GM21717 (cell line): ENCODE data around the gene KIRREL3.

Experiments
- ATAC-seq: cut with Tn5 transposase; IDR thresholded peaks from one replicate; pipeline ENCODE4 v1.9.1; 2021; ENCODE audit warnings: mild to moderate bottlenecking, moderate library complexity; ENCODE audit not compliant: unreplicated experiment

The KIRREL3 gene

DNA sequence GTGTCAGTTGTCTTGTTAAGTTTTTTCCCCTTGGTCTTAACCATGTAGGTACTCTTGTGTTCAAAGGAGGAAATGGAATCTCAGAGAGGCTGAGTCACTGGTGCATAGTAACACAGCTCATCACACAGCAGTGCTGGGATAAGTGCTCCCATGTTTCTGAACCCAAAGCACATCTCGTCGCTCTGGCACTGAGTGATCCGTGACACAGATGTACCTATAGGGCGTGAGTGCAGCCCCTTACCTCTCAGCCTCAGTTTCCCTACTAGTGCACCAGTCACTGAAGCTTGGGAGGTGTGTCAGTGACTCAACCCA is 411.1 kb downstream of the KIRREL3 start:
- ATAC-seq = no peak

DNA sequence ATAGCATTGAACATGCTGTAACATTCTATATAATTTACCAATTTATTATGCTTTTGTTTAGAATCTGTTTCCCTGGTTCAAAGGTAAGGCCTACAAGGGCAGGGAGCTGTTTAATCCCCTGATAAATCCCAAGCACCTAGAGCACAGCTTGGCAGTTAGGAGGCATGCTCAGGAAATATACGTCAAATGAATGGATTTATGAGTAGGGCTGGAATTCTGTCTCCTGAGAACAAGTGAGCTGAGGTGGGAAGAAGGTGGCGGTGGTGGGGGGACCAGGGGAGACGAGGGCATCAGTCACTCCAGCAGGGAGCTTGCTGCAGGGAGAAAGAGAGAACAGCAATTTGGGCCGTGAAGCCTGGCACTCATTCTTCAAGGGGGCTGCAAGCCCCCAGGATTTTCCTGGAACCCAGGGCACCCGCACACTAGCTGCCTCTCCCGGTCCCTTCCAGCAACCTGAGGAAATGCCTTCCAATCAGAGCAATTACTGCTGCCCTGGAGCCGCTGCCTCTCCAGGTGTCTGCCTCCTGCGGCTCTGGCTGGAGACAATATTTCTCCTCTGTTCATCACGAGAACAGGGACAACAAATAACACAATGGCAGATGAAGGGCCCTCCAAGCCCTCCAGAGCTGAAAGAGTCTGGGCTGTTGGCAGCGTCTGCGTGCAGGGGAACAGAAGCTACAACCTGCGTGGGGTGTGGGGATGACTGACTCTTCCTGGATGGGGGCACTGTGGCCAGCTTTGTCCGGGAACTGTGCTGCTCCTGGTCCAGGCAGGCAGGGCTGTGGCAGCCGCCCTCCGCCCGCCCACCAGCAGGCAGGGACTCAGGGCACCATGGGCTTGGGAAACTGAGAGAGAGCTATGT is 411.7 kb downstream of the KIRREL3 start:
- no peak for ATAC-seq

DNA sequence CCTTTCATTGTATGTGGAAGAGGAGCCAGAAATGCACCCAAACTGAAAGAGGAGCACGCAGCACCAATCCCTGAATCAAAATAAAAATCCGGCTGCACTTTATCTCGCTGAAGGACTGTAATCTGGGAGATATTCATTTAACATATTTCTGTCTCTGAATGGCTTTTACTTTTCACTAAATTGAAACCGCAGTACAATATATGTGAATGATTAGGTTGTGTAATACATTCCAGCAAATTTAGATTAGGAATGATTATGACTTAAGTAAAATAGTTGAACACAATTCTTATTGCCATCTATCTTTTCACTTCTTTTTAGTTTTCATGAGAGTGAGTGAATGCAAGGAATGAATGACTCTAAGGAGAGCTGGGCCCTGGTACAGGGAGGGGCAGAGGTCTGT is 413.0 kb downstream of the KIRREL3 start:
- ATAC-seq = no peak

DNA sequence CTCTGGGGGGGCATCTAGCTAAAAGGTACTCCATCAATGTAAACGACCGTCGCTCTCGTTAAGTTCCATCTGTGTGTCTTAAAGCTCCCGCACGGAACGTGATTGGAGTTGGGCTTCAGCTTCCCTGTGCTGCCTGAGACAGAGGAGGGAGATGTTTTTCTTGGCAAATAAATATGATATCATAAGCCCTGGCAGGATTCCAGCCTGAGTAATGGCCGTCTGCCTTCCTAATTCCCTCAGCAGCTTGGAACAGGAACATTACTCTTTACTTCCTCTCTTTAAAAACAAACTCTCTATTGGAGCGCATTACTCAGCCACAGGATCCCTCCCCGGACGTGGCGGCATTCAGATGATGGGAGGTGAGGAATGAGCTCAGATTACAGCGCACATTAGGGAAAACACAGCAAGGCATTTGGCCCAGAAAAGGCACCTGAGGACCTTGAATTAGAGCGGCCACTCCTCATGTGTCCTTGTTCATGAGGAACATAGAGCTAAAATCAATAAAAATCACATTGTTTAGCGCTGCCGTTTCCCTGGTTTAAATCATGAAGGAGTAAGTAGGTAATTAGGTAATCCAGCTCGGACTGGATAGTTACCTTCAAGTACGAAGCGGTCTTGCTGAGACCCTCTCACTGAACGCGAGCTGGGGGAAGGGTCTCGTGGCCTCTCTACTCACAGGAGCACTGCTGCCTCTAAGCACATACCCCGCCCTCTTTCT is 414.6 kb downstream of the KIRREL3 start:
- no peak for ATAC-seq

DNA sequence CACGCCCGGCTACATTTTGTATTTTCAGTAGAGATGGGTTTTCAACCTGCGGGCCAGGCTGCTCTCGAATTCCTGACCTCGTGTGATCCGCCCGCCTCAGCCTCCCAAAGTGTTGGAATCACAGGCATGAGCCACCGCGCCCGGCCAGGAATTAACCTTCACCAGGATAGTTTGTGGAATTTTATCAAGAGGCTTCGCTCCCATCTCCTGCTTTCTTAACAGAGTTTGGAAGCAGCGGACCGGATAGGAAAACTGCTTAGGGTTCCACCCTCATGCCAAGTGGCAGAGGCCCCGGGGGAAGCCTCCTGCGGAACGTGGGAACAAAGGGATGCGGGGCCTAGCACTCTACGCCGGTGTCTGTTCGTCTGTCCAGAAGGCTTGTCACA is 415.2 kb downstream of the KIRREL3 start:
- ATAC-seq = no peak

DNA sequence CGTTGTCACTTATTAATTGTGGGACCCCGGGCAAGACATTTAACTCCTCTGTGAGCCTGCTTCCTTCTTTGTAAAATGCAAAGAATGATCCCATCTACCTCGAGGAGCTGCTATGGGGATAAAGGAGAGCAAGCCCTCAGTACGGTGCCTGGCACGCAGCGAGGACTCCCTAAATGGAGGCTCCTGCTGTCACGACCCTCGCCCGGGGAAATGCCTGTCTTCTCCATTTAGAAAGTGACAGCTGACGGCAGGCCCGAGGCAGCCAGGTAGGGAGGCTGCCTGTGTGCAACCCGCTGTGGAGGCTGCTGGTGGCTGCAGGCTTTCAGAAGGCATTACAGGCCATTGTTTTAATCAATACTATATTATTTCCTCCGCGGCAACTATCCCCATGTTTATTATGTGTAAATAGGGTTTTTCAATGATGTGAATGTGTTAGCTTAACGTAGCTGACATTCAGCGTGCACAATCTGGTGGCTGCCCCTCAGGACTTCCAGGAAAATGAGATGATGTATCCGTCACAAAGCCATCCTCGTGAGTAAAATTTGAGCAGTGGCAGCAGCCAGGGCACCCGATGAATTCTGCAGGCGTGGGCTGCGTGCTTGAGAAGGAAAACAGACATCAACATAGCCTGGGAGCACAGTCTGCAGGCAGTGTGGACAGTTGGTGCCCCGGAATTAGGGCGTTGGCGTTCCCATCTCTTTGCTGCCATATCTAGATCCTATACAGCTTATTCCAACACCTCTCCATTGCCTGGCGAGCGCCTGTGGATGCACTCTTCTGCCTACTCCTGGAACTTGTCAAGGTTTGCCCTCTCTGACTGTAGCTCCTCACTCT is 416.8 kb downstream of the KIRREL3 start:
- ATAC-seq = no peak

DNA sequence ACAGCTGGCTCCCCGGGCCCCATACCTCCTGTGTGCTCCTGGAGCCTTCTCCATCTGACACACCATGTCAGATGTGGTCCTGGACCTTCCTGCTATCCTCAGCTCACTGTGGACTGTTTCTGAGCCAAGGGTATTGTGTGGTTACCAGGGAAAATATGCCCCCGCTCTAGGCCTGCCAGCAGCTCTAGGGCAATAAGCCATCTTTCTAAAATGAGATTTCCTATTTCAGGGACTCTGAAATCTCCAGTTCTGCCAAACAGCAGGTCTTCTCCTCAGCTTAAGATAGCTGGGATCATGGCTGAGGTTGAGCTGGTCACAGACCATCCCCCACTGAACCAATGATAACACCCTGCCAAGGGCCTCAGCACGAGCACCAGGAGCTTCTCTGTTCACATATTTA is 417.5 kb downstream of the KIRREL3 start:
- ATAC-seq = no peak

DNA sequence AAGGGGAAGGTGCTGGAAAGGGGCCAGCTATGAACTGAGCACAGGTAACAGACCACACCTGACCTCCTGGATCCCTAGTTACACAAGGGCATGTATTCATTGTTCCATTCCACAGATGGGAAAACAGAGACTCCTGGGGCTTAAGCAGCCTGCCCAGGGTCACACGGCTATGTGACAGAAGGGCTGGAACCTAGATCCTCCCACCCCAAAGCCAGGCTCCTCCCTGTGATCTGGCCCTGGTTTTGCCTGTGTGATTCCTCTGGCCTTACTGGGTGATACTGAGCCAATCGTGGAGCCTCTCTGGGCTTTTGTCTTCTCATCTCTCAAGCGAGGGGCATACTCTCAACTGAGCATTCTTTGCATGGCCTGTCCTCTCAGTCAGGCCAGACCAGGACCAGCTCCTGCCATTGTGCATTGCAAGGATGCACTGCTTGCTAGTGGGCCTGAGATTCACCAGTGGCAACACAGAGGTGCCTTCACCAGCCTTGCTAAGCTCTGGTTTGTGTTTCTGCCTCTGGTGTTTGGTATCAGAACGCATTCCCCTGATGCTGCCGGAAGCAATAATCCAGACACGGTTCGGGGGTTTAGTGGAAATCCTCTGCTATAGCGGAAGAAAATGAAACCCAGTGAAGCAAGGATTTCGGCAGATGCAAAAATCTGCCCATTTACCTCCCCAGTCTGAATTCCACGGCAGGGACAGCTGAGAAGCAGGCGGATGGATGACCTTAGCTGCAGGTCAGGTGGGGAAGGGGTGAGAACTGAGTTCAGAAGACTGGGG is 418.5 kb downstream of the KIRREL3 start:
- ATAC-seq = no peak

DNA sequence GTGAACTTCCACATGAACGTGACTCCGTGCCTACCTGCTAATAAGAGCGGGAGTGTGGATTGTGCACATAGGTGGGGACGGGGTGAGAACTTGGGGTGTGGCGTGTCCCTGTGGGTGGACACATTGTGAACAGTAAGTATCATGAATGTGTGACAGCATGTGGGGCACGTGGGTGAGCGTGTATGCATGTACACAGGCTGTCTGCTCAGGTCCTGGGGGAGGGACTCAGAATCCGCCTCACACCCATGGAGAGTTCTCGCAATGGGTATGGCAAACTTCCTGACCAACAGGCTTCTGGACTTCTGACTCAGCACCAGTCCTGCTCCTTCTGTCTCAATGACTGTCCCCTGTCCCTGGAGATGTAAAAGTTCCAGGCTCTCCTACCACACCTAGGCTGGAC is 422.1 kb downstream of the KIRREL3 start:
- ATAC-seq = no peak

DNA sequence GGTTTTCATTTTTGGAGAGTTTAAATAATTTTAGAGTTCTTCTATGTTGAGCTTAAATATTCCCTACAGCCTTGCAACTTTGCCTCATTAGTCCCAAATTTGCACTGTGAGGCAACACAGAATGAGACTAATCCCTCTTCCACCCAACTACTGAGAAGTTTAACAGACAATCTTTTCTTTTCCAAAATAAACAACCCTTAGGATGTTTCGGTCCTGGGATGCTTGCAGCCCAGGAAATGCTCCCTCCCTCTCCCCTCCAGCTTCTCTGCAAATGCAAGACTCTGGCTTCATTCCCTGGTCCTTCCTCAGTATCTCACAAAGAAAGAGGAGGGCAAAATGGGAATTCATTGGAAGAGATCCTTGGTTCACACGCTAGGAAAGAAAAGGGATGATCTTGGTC is 422.5 kb downstream of the KIRREL3 start:
- ATAC-seq = no peak

DNA sequence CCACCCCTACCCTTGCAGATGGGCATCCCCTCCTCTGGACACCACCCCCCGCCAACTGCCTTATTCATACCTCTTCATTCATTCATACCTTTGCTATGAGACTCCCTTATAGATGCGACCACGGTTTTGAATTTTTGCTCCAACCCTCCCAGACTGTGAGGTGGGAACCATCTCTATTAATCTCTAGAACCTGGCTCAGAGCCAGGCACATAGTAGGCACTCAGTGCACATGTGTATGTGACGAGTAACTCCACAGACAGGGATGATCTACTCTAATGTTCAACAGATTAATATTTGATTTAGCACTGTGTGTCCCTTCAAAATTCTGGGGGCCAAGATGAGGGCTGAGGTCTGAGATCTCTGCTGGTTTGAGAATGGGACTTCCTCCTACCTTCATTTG is 424.7 kb downstream of the KIRREL3 start:
- ATAC-seq = no peak

DNA sequence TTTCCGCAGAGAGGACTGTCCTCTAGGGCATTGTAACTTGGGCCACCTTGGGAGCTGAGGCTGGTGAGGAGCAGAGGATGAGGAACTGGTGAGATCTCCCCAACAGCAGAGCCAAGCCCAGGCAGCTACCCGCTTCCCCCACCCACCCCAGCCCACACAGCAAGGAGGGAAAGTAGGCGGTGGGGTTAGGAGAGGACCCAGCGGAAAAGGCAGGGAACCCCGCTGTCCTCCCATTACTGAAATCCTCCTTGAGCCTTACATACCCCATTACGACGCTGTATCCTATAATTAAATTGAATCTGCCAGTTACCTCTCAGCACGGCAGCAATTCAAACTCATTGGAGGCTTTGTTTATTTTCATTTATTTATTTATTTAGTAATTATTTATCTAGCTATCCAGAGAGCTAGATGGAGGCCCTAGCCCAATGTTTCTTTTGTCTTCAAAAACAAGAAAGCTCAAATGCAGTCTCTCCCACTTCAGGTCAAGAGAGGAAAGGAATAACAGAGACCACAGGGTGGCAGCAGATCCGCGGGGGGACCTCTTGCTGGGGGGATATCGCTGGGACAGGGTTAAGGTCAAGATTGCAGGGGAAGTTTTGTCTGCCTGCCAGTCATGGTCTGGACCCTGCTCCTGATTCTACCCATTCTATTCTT is 427.1 kb downstream of the KIRREL3 start:
- ATAC-seq = no peak

DNA sequence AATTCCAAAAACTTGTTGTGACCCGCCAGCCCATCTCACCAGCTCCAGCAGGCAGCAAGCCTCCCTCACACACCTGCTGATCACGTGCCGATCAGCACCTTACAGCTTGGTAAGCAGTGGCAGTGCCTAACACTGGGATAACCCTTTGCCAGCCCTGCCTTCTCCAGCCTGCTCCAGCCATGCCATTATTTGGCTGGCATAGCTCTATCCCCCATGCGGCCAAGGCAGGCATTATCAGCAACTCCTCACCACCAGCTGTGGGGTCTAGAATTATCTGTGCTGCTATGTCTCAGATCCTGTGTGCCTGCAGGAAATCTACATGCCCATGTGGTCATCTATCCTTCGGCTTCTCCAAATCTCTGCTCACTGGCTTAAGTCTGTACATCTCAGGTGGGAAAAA is 430.1 kb downstream of the KIRREL3 start:
- no peak for ATAC-seq

DNA sequence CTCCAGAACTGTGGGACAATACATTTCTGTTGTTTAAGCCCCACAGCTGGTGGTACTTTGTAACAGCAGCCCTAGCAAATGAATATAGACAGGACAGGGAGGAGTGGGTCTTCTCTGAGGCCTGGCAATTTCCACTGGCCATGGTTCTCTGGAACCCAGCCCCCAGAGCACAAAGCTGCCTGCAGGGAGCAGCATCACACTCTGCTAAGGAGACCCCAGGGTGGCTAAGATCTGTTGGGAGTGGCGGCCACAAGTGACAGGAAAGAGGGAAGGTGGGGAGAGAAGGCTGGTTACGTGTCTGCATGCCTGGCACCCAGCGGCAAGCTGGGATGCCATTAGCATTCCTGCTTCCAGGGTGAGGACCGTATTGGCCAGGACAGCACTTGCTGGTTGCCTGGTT is 433.2 kb downstream of the KIRREL3 start:
- ATAC-seq = no peak

DNA sequence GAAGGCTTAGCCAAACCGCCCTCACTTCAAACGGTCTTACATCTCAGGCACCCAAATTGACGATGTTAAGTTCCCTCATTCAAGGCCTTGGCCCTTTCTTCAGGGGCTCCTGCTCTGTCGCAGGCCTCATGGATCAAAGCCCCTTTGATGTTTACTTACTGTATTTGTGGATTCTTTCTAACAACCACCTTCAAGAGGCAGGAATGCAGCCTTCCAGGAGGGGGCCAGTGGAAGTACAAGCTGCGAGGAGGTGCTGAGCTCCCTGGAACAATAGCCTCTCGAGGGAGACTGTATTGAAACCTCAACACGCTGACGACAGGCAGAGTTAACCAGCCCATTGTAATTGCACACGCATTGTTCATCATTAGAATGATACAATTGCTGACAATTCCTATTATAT is 436.0 kb downstream of the KIRREL3 start:
- no peak for ATAC-seq

DNA sequence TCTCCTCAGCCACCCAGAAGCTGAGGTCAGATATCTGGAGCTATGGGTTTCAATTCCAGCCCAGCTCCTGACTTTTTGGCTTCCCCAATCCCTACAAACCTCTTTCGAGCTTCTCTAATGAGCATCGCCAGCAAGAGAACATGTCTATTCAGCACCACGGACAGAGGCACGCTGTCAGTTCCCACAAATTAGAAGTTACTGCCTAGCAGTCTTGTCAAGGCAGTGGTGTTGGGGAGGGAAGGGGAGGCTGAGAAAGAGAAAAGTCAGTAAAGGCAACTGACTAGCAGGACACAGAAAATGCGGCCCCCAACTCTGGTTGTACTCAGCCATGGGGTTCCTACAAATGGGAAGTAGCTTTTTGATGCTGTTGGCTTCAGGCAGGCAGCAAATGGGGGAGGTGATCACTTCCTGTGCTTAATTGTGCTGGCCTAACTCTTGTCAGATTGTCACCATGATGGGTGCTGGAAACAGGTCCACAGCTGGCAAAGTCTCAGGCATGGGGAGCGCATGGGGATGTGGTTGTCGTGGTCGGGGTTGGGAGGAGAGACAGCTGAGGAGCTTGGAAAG is 439.2 kb downstream of the KIRREL3 start:
- no peak for ATAC-seq

DNA sequence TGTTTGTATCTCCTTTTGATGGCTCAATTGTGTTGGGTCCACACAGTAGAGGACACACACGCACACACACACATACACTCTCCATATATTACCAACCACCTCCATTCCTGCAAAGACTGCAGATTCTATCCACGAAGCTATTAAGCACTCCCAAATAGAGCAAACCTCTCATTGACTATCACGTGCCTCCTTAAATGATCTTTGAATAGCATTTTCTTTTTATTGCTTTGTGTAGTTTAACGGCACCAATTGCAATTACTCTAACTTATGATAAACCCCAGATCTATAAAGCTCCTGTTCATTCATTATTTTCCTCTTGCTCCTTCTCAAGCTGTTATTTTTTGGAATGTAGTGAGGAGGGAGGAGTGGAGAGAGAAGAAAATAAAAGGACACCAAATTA is 440.3 kb downstream of the KIRREL3 start:
- ATAC-seq = no peak

DNA sequence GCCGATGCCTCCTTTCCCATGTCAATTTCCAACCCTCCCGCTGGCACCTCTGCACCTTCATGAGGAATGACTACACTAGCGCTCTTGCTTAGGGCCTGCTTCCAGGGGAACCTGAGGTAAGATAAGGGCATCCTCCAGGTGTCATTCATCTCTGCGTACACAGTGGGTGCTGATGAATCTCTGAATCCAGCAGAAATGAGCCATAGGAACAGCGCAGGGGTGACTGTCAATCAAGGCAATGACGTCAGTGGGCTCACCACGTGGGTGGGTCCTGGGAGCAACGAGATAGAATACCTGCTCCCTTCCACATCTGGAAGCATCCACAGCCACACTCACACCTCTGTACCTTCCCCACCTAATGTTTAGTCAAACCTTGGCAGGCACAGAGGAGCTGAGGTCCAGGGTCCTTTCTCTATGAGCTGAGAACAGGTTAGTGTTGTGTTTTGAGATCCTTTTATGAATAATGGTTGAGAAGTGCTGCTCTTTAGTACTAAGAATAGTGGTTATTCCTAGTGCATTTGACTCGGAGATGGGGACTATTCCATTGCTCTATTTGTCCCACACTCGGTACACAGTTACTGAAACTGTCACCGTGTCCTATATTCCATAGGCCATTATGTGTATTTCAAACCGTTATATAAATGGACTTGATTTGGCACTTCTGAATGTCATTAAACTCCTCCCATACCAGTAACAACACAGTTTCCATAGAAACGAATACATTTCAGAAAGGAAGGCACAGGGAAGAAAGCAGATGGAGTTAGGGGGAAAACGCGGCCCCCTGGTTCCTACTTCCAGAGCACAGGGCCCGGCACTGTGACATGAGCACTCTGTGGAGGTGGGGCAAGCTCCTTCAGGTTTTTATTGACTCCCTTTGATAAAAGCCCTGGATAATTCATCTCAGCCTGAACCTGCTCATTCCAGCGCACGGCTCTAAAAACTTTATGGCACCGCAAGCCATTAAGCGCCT is 451.7 kb downstream of the KIRREL3 start:
- no peak for ATAC-seq

DNA sequence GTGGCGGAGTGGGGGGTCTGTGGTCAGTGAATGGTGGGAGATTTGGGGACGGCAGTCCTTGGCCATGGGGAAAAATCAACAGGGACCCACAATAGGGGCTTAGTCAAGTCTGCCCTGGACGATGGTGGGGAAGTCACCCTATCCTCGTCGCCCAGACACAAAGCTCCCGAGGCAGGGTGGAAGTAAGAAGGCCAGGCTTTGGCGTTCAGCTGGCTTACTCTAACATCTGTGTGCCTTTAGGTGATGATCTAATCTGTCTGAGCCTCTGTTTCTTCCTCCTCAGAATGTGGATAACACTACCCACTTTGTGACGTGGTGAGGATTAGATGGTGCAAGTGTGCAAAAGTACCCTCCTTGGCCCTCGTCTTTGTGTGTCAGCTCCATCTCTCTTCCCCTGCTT is 452.9 kb downstream of the KIRREL3 start:
- ATAC-seq = no peak
